GM12878 (cell line): ENCODE results near the gene CHODL. TPM values are rescaled to one million over a fixed set of nuclear protein-coding genes. Genes with fewer than 3 reads are reported as not detected.

Source experiments
- ATAC-seq: fragments of 200-7000 bp; cut with Tn5 transposase; 3 replicates; pipeline ENCODE4 v1.9.1; 2020; ENCODE audit warnings: mild to moderate bottlenecking, moderate library complexity
- BruUV-seq: library from RNA; stranded (reverse); fragments of 400-500 nt; replicated peaks from 2 replicates; lab custom pipeline; 2021; lab: Mats Ljungman, UMichigan
- CTCF ChIA-PET: fragments of 300-600 bp; sonication (Branson Sonifier 250); formaldehyde crosslinking; extraction: SDS; loops from one replicate; lab custom pipeline; 2021; ENCODE audit warnings: inconsistent platforms; lab: Yijun Ruan, JAX
- POLR2A ChIA-PET: fragments of 350-600 bp; formaldehyde crosslinking; extraction: SDS; loops from one replicate; lab custom pipeline; 2021; ENCODE audit warnings: inconsistent platforms; lab: Charles Lee
- RAD21 ChIA-PET: fragments of 300-600 bp; sonication (Branson Sonifier 250); formaldehyde crosslinking; loops from one replicate; lab custom pipeline; 2023; ENCODE audit warnings: antibody characterized with exemption; ENCODE audit not compliant: unreplicated experiment; lab: Charles Lee
- SMC1A ChIA-PET: fragments of 300-600 bp; sonication (Branson Sonifier 250); formaldehyde crosslinking; loops from one replicate; lab custom pipeline; 2023; ENCODE audit not compliant: unreplicated experiment, uncharacterized antibody; lab: Charles Lee
- DNase-seq: peaks from one replicate; pipeline ENCODE4 v3.0.0-alpha.2; 2011; ENCODE audit warnings: low read depth, low spot score
- FAIRE-seq: peaks from 3 replicates; lab custom pipeline; 2011; peaks lifted over from hg19 to GRCh38; lab: Jason Lieb, UNC
- H2AFZ ChIP-seq: 2 replicates; pipeline ENCODE4 v1.6.0; 2011; ENCODE audit warnings: low read depth, low read length, control low read depth; ENCODE audit not compliant: control insufficient read depth
- H3K27ac ChIP-seq: 2 replicates; pipeline ENCODE4 v1.5.1; 2011; ENCODE audit warnings: control low read depth; ENCODE audit not compliant: control insufficient read depth, insufficient read depth
- H3K27me3 ChIP-seq, 2 experiments: replicated peaks in 1 of 2; 2 replicates each; pipeline versions ENCODE4 v1.6.0 to v1.6.1; 2011; ENCODE audit warnings: low read length in 1 of 2; ENCODE audit not compliant: control insufficient read depth in 2 of 2, insufficient read depth in 2 of 2
- H3K36me3 ChIP-seq, 2 experiments: 2 replicates each; pipeline ENCODE4 v1.5.1; 2011; ENCODE audit warnings: low read length in 1 of 2; ENCODE audit not compliant: control insufficient read depth in 2 of 2, insufficient read depth in 2 of 2
- H3K4me1 ChIP-seq: 2 replicates; pipeline ENCODE4 v1.6.1; 2011; ENCODE audit warnings: mild to moderate bottlenecking, low read length, moderate library complexity, mixed read lengths; ENCODE audit not compliant: control insufficient read depth, insufficient read depth
- H3K4me2 ChIP-seq: 2 replicates; pipeline ENCODE4 v1.6.0; 2011; ENCODE audit warnings: control low read depth; ENCODE audit not compliant: control insufficient read depth, insufficient read depth
- H3K4me3 ChIP-seq: fragments of 200-600 bp; sonication (generic); 2 replicates; pipeline ENCODE4 v1.5.1; 2016
- H3K79me2 ChIP-seq: 2 replicates; pipeline ENCODE4 v1.6.0; 2011; ENCODE audit warnings: low read length; ENCODE audit not compliant: control insufficient read depth, insufficient read depth
- H3K9ac ChIP-seq: 2 replicates; pipeline ENCODE4 v1.8.0; 2011; ENCODE audit warnings: low read length, control low read depth, mixed read lengths; ENCODE audit not compliant: control insufficient read depth, insufficient read depth
- H3K9me3 ChIP-seq: replicated peaks from 3 replicates; pipeline ENCODE4 v1.5.1; 2011; ENCODE audit warnings: mild to moderate bottlenecking, low read length; ENCODE audit not compliant: control insufficient read depth, insufficient read depth
- H4K20me1 ChIP-seq: 2 replicates; pipeline ENCODE4 v1.6.0; 2011; ENCODE audit not compliant: control insufficient read depth, insufficient read depth
- BACH1 ChIP-seq: fragments of 450-650 bp; IDR thresholded peaks from 2 replicates; pipeline ENCODE4 v1.6.1; 2017; ENCODE audit warnings: mild to moderate bottlenecking, borderline replicate concordance
- CBX5 ChIP-seq: sonication (generic); IDR thresholded peaks from 2 replicates; pipeline ENCODE4 v1.6.1; 2016; ENCODE audit warnings: low read depth, moderate library complexity, mild to moderate bottlenecking, inconsistent platforms
- CHD1 ChIP-seq: IDR thresholded peaks from 2 replicates; pipeline ENCODE4 v1.6.1; 2012; ENCODE audit warnings: low read depth, low read length, improper control_type of control experiment
- CREB1 ChIP-seq: IDR thresholded peaks from 2 replicates; pipeline ENCODE4 v1.6.1; 2012; ENCODE audit warnings: low read depth, mild to moderate bottlenecking, inconsistent platforms
- GATAD2B ChIP-seq: fragments of 450-650 bp; conservative IDR thresholded peaks from 2 replicates; pipeline ENCODE4 v1.6.1; 2017; ENCODE audit warnings: low read depth, mild to moderate bottlenecking, moderate library complexity
- IRF4 ChIP-seq: IDR thresholded peaks from 2 replicates; pipeline ENCODE4 v1.6.1; 2011; ENCODE audit warnings: low read depth, low read length
- RUNX3 ChIP-seq: IDR thresholded peaks from 2 replicates; pipeline ENCODE4 v1.6.1; 2012; ENCODE audit warnings: low read length, inconsistent platforms
- SIN3A ChIP-seq: IDR thresholded peaks from 2 replicates; pipeline ENCODE4 v1.6.1; 2012; ENCODE audit warnings: low read depth, low read length, improper control_type of control experiment
- SP1 ChIP-seq: IDR thresholded peaks from one replicate; pipeline ENCODE4 v1.6.1; 2011; ENCODE audit warnings: low read depth, low read length
- SUZ12 ChIP-seq: fragments of 200-600 bp; sonication (generic); IDR thresholded peaks from one replicate; pipeline ENCODE4 v1.6.1; 2018; ENCODE audit warnings: antibody characterized with exemption, mild to moderate bottlenecking; ENCODE audit not compliant: unreplicated experiment
- TAF1 ChIP-seq: IDR thresholded peaks from 2 replicates; pipeline ENCODE4 v1.6.1; 2011; ENCODE audit warnings: mild to moderate bottlenecking, low read depth, low read length, borderline replicate concordance
- YY1 ChIP-seq: IDR thresholded peaks from 2 replicates; pipeline ENCODE4 v1.6.1; 2011; ENCODE audit warnings: low read depth, mild to moderate bottlenecking, low read length
- WGBS: methylation state at CpG from one replicate; pipeline ENCODE4 v1.1.6; 2016; ENCODE audit warnings: low lambda C conversion rate; ENCODE audit not compliant: insufficient replicate concordance, insufficient coverage; ENCODE audit errors: missing lambda C conversion rate; 5-methylcytosine and 5-hydroxymethylcytosine counted together
- in situ Hi-C: fragments of 300-500 bp; cut with MboI; formaldehyde crosslinking; loops from 9 replicates; pipeline ENCODE4 v1.14.3; 2018; ENCODE audit warnings: mixed read lengths
- intact Hi-C: fragments of 100-400 bp; cut with micrococcal nuclease; formaldehyde crosslinking; loops from one replicate; pipeline ENCODE4 v1.14.2; 2022; ENCODE audit not compliant: unreplicated experiment
- polyA plus RNA-seq, 11 experiments: library from polyadenylated mRNA; depleted of rRNA in 4 of 11; unstranded in 6 of 11; stranded (reverse) in 5 of 11; fragments of >200 nt; fragmentation: Nextera tagmentation in 4 of 11; fragmentation: Illumina TruSeq in 1 of 11; extraction: Ambion mirVana in 4 of 11; extraction: Trizol in 1 of 11; gene quantifications; 1 replicate in 1 of 11; 2 replicates in 10 of 11; pipeline versions ENCODE4 v1.2.1 to v1.2.3, GENCODE V29; 2011 to 2016; ENCODE audit warnings: inconsistent platforms in 2 of 11, missing spikeins in 2 of 11, low read depth in 1 of 11
- total RNA-seq, 4 experiments: library from RNA; depleted of rRNA in 3 of 4; stranded (reverse); fragments of >200 nt in 3 of 4; fragmentation: Illumina TruSeq in 1 of 4; extraction: Trizol in 1 of 4; gene quantifications; 2 replicates each; pipeline versions ENCODE4 v1.2.1 to v1.2.3, GENCODE V29; 2013 to 2021
- TF ChIP-seq, protein P1 (sequence below): IDR thresholded peaks from 2 replicates; pipeline ENCODE4 v1.6.1; 2011; ENCODE audit warnings: borderline replicate concordance, low read depth, mild to moderate bottlenecking, moderate library complexity, mixed read lengths, low read length; ENCODE audit not compliant: insufficient read depth; ENCODE audit errors: extremely low read length
- TF ChIP-seq, protein P2 (sequence below): IDR thresholded peaks from 2 replicates; pipeline ENCODE4 v1.6.1; 2012; ENCODE audit warnings: mild to moderate bottlenecking, low read depth, low read length
- TF ChIP-seq, protein P3 (sequence below): fragments of 450-650 bp; IDR thresholded peaks from 2 replicates; pipeline ENCODE4 v1.6.1; 2017; ENCODE audit warnings: mild to moderate bottlenecking

CHODL gene
- total and polyA plus RNA-seq, 10 of the 15 experiments (the other 5 are each of a cell fraction or from before 2014, with no cell fraction given), result 0.11 to 0.69 (median 0.20) TPM; not detected in 1

DNA sequence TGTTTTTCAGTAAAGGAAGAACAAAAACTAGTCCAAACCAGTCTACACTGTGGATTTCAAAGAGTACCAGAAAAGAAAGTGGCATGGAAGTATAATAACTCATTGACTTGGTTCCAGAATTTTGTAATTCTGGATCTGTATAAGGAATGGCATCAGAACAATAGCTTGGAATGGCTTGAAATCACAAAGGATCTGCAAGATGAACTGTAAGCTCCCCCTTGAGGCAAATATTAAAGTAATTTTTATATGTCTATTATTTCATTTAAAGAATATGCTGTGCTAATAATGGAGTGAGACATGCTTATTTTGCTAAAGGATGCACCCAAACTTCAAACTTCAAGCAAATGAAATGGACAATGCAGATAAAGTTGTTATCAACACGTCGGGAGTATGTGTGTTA lies 21.3 kb downstream of the CHODL start (continued):
- TF ChIP-seq GATAD2B (no peak), SUZ12 (no peak), SP1 (no peak)

DNA sequence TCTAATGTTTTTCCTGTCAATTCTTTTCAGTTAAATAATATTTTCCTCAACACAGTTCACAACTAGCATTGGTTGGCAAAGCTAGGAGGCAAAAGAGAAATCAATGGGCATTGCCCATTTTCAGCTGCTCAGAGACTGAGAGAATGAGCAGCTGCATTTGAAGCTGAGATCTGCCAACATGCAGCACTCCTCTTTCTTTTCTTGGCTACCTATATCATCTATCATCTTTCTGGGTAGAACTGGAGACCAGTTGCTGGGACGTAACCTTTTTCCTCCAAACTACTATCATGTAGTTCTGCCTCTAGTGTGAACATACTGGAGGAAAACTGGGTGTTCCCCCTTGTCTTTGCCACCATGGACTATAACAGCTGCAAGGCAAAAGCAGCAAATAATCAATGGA lies 22.9 kb downstream of the CHODL start:
- in situ Hi-C loops, result no loop called here
- Histone ChIP-seq H3K79me2 (no peaks in the 10 kb centered on the region), H3K9me3 (no peaks in the 10 kb centered on the region), H3K27me3 (no peaks in the 10 kb centered on the region), H2AFZ (no peak overlapping the region), H3K36me3 (no peaks in the 10 kb centered on the region), H4K20me1 (no peaks in the 10 kb centered on the region), H3K4me2 (no peak overlapping the region), H3K9ac (no peak overlapping the region), H3K4me1 (no peaks in the 10 kb centered on the region), H3K4me3 (no peak overlapping the region), H3K27ac (no peak overlapping the region)
- FAIRE-seq, result no peak
- POLR2A ChIA-PET, result no interaction called here
- 0% methylated on average over 1 of the region's 1 CpG for WGBS
- BruUV-seq, result no TSS peak
- RAD21 ChIA-PET, result no interaction called here
- no peak for ATAC-seq
- SMC1A ChIA-PET, result no interaction called here
- CTCF ChIA-PET, result no interaction called here
- DNase-seq, result no peak
- intact Hi-C loops, result no loop called here
- TF ChIP-seq, protein P1, sequence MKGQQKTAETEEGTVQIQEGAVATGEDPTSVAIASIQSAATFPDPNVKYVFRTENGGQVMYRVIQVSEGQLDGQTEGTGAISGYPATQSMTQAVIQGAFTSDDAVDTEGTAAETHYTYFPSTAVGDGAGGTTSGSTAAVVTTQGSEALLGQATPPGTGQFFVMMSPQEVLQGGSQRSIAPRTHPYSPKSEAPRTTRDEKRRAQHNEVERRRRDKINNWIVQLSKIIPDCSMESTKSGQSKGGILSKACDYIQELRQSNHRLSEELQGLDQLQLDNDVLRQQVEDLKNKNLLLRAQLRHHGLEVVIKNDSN, result no peak
- TF ChIP-seq IRF4 (no peak), CHD1 (no peak), YY1 (no peak), TAF1 (no peak), CREB1 (no peak), CBX5 (no peak), BACH1 (no peak), SIN3A (no peak), RUNX3 (no peak)
- TF ChIP-seq, protein P2, sequence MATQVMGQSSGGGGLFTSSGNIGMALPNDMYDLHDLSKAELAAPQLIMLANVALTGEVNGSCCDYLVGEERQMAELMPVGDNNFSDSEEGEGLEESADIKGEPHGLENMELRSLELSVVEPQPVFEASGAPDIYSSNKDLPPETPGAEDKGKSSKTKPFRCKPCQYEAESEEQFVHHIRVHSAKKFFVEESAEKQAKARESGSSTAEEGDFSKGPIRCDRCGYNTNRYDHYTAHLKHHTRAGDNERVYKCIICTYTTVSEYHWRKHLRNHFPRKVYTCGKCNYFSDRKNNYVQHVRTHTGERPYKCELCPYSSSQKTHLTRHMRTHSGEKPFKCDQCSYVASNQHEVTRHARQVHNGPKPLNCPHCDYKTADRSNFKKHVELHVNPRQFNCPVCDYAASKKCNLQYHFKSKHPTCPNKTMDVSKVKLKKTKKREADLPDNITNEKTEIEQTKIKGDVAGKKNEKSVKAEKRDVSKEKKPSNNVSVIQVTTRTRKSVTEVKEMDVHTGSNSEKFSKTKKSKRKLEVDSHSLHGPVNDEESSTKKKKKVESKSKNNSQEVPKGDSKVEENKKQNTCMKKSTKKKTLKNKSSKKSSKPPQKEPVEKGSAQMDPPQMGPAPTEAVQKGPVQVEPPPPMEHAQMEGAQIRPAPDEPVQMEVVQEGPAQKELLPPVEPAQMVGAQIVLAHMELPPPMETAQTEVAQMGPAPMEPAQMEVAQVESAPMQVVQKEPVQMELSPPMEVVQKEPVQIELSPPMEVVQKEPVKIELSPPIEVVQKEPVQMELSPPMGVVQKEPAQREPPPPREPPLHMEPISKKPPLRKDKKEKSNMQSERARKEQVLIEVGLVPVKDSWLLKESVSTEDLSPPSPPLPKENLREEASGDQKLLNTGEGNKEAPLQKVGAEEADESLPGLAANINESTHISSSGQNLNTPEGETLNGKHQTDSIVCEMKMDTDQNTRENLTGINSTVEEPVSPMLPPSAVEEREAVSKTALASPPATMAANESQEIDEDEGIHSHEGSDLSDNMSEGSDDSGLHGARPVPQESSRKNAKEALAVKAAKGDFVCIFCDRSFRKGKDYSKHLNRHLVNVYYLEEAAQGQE, result no peak
- TF ChIP-seq, protein P3, sequence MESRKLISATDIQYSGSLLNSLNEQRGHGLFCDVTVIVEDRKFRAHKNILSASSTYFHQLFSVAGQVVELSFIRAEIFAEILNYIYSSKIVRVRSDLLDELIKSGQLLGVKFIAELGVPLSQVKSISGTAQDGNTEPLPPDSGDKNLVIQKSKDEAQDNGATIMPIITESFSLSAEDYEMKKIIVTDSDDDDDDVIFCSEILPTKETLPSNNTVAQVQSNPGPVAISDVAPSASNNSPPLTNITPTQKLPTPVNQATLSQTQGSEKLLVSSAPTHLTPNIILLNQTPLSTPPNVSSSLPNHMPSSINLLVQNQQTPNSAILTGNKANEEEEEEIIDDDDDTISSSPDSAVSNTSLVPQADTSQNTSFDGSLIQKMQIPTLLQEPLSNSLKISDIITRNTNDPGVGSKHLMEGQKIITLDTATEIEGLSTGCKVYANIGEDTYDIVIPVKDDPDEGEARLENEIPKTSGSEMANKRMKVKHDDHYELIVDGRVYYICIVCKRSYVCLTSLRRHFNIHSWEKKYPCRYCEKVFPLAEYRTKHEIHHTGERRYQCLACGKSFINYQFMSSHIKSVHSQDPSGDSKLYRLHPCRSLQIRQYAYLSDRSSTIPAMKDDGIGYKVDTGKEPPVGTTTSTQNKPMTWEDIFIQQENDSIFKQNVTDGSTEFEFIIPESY, result no peak
